ENCODE measurements around the gene TASP1.

DNA sequence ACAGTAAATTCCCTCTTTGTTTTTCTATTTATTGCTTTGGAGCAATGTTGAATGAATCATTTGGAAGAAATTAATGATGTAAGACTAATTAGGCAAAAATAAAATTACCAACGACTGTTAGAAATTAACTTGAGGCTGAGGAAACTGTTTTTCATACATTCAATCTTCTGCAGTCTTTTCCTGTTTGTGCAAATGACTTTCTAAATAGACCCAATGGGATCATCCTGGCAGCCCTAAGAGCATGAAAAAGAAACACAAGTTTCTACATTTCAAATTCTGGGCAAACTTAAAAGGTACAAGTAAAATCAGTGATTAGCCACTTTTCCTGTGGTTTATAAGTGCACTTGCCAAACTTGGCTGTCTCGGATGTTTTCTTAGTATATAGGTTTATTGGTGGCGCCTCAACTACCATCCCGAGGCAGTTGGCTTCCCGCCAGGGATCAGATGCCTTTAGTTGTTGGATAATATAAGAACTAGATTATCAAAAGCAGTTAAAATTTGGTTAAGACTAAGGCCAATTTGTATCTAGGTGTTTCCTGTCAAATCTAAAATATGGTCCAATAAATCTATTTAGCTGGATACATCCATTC is 236.5 kb downstream of the TASP1 start:
- TF ChIP-seq YY1 (IDR thresholded peaks at IDR 0.05; ENCODE audit: insufficient read depth, insufficient read length): no peak
- TF ChIP-seq ZNF274 (IDR thresholded peaks at IDR 0.05; ENCODE audit: low read depth, low read length): no peak
- TF ChIP-seq SUZ12 (IDR thresholded peaks at IDR 0.05; ENCODE audit: extremely low read depth, insufficient read depth, insufficient read length): no peak

Data from NT2/D1 (cell line).